Choroid plexus epithelial cell (primary cell): ENCODE results near the gene KRTAP10-12.

ENCODE experiments used
- DNase-seq: peaks from one replicate; pipeline ENCODE4 v3.0.0-alpha.2; 2010; ENCODE audit warnings: low read depth
- H3K4me3 ChIP-seq: 2 replicates; pipeline ENCODE4 v1.5.1; 2011; ENCODE audit warnings: low read depth, mild to moderate bottlenecking, control low read depth, low read length, moderate library complexity
- CTCF ChIP-seq: conservative IDR thresholded peaks from 2 replicates; pipeline ENCODE4 v1.5.1; 2011; ENCODE audit warnings: low read depth, mild to moderate bottlenecking, control low read depth, inconsistent platforms, low read length, moderate library complexity

Gene KRTAP10-12

GRCh38 chr21:44710756-44711326, 13.9 kb downstream of the KRTAP10-12 start:
- no peak overlapping the region for H3K4me3 ChIP-seq
- TF ChIP-seq CTCF, result no peak
- DNase-seq, result no peak

- H3K4me3 ChIP-seq, result no peak within 1 kb of the TSS
- DNase-seq, result no peak
- no peak for TF ChIP-seq CTCF
Observed at GRCh38 chr21:44711327-44712202, 14.6 kb downstream of the KRTAP10-12 start, which contains the start of gene TSPEAR. Gene TSPEAR (minus strand): TSS chr21:44711572. CDS start chr21:44711514, 58 bp downstream.

- DNase-seq, result no peak
- no peak for TF ChIP-seq CTCF
- H3K4me3 ChIP-seq, result no peak overlapping the region
Observed at GRCh38 chr21:44712203-44713028, 15.4 kb downstream of the KRTAP10-12 start.

- no peak for TF ChIP-seq CTCF
- no peak overlapping the region for H3K4me3 ChIP-seq
- DNase-seq, result no peak
Observed at GRCh38 chr21:44713130-44713529, 16.2 kb downstream of the KRTAP10-12 start.

- H3K4me3 ChIP-seq, result no peak overlapping the region
- no peak for DNase-seq
- TF ChIP-seq CTCF, result no peak
Observed at GRCh38 chr21:44713846-44714245, 16.9 kb downstream of the KRTAP10-12 start.

GRCh38 chr21:44714905-44715304, 17.9 kb downstream of the KRTAP10-12 start:
- no peak for TF ChIP-seq CTCF
- no peak for DNase-seq
- H3K4me3 ChIP-seq, result no peak overlapping the region
